Measurements from ENCODE around the gene ADTRP. TPM values are rescaled to one million over a fixed set of nuclear protein-coding genes. Genes with fewer than 3 reads are reported as not detected.

Gene ADTRP
- total RNA-seq, 4 donors from 2014 or later: 119 to 199 (median 181) TPM

DNA sequence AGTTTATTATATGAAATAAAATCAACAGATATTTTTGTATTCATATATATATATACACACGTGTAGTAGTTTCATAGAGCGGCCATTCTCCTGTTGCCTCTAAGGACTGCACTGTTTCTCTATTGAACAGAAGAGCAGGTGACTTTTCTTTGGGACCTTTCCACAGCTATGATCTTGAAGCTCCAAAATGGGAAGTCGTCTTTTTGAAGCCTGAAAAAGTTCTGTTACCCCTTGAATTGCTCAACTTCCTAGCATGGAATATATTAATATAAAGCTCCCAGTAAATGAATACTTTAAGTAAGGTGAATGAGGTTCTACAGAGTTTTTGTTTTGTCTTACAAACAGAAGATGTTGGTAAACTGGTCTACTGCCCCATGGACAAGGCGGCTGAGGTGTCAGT lies 42.2 kb upstream of the ADTRP start:
- no peaks in the 10 kb centered on the region for H3K36me3 ChIP-seq
- H3K4me3 ChIP-seq: no peak overlapping the region
- H3K27ac ChIP-seq: no peak overlapping the region
- in situ Hi-C loops (cut with MboI; ENCODE audit: low pct_ligation_motif_present in 1 of 4, low pct_unique_long_range_greater_than_20kb in 1 of 4, low sequenced_read_pairs in 3 of 4): no loop called here
- peaks cover 0 to under 1% (median 0%) of the 10 kb centered on the region in 4 donors for H3K4me1 ChIP-seq
- no peaks in the 10 kb centered on the region for H3K9me3 ChIP-seq
- TF ChIP-seq POLR2A (IDR thresholded peaks at IDR 0.05): no peak
- TF ChIP-seq CTCF (IDR thresholded peaks at IDR 0.05): no peak
- TF ChIP-seq POLR2AphosphoS5 (IDR thresholded peaks at IDR 0.05): no peak
- no peak for TF ChIP-seq EP300 (IDR thresholded peaks at IDR 0.05; ENCODE audit: low read depth)
- WGBS, 2 donors (ENCODE audit: low coverage in 1 of 2): 81 to 88% methylated on average over 4 of the region's 4 CpGs
- no peak for DNase-seq
- intact Hi-C loops (cut with DNase I; ENCODE audit: low total_unique reads): no loop called here
- no peaks in the 10 kb centered on the region for H3K27me3 ChIP-seq

- no peaks in the 10 kb centered on the region for H3K27me3 ChIP-seq
- in situ Hi-C loops (cut with MboI; ENCODE audit: low pct_ligation_motif_present in 1 of 4, low pct_unique_long_range_greater_than_20kb in 1 of 4, low sequenced_read_pairs in 3 of 4) (no loop called here), intact Hi-C loops (cut with DNase I; ENCODE audit: low total_unique reads) (no loop called here)
- H3K9me3 ChIP-seq: no peaks in the 10 kb centered on the region
- H3K4me3 ChIP-seq: no peak overlapping the region
- peaks cover 0 to 10% (median 2%) of the 10 kb centered on the region in 4 donors for H3K4me1 ChIP-seq
- TF ChIP-seq POLR2AphosphoS5 (IDR thresholded peaks at IDR 0.05) (no peak), EP300 (IDR thresholded peaks at IDR 0.05; ENCODE audit: low read depth) (no peak), POLR2A (IDR thresholded peaks at IDR 0.05) (no peak), CTCF (IDR thresholded peaks at IDR 0.05) (no peak)
- WGBS, 2 donors (ENCODE audit: low coverage in 1 of 2): 98% methylated on average over 3 of the region's 3 CpGs; no CpG with 5 or more reads in 1 of the 2 donors
- H3K27ac ChIP-seq: no peak overlapping the region
- H3K36me3 ChIP-seq: no peaks in the 10 kb centered on the region
- DNase-seq: no peak
Measured at GRCh38 chr6:11819486-11819885, 40.9 kb upstream of the ADTRP start.

DNA sequence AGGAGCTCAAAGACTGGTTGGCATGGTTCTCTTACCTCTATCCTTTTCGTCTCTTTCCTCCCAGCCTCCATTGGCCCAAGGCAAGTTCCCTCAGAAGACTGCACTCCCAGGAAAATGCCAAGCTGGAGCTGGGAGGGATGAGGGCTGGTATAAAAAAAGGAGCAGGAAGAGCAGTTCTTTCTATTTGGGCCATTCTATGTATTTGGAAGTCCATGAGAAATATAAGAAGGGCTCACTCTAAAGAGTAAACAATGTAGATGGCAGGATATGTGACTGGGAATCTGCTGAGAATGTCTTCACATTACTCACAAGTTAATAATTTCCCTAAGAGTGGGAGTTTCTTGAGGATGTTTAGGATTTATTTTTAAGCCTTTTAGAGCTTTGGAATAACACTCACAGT lies 36.6 kb upstream of the ADTRP start:
- H3K9me3 ChIP-seq: no peaks in the 10 kb centered on the region
- peaks cover 0 to 15% (median 7%) of the 10 kb centered on the region in 4 donors for H3K4me1 ChIP-seq
- intact Hi-C loops (cut with DNase I; ENCODE audit: low total_unique reads) (no loop called here), in situ Hi-C loops (cut with MboI; ENCODE audit: low pct_ligation_motif_present in 1 of 4, low pct_unique_long_range_greater_than_20kb in 1 of 4, low sequenced_read_pairs in 3 of 4) (no loop called here)
- no peak for DNase-seq
- no peaks in the 10 kb centered on the region for H3K36me3 ChIP-seq
- no peak overlapping the region for H3K27ac ChIP-seq
- H3K4me3 ChIP-seq: no peak overlapping the region
- H3K27me3 ChIP-seq: no peaks in the 10 kb centered on the region
- TF ChIP-seq CTCF (IDR thresholded peaks at IDR 0.05): no peak
- TF ChIP-seq POLR2A (IDR thresholded peaks at IDR 0.05): no peak
- no peak for TF ChIP-seq POLR2AphosphoS5 (IDR thresholded peaks at IDR 0.05)
- TF ChIP-seq EP300 (IDR thresholded peaks at IDR 0.05; ENCODE audit: low read depth): no peak
- 97 to 100% methylated on average over 1 of the region's 1 CpG for WGBS, 2 donors (ENCODE audit: low coverage in 1 of 2)

DNA sequence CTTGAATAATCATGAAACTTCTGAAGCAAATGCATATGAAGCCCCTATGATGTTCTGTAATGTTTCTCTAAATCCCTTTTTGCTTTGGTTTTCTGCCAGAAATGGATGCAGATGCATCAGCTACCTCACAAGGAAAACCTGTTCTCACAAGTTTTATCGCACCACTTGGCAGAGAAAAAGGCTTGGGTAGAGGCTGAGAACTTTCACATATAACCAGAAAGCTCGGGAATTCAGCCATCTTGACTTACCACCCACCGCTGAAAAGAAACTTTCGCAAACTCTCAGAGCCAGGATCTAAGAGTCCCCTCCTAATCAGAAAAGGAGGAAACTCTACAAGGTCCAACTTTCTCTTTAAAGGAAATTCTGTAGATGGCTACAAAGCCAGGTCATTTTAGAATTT lies 36.2 kb upstream of the ADTRP start:
- Histone ChIP-seq H3K27ac (no peak overlapping the region), H3K4me1 (peaks cover 0 to 19% (median 11%) of the 10 kb centered on the region in 4 donors), H3K27me3 (no peaks in the 10 kb centered on the region), H3K36me3 (no peaks in the 10 kb centered on the region), H3K4me3 (no peak overlapping the region), H3K9me3 (no peaks in the 10 kb centered on the region)
- WGBS, 2 donors (ENCODE audit: low coverage in 1 of 2): 94 to 100% methylated on average over 2 to 4 of the region's 4 CpGs
- no peak for DNase-seq
- in situ Hi-C loops (cut with MboI; ENCODE audit: low pct_ligation_motif_present in 1 of 4, low pct_unique_long_range_greater_than_20kb in 1 of 4, low sequenced_read_pairs in 3 of 4) (no loop called here), intact Hi-C loops (cut with DNase I; ENCODE audit: low total_unique reads) (no loop called here)
- TF ChIP-seq CTCF (IDR thresholded peaks at IDR 0.05): no peak
- TF ChIP-seq POLR2A (IDR thresholded peaks at IDR 0.05): no peak
- no peak for TF ChIP-seq EP300 (IDR thresholded peaks at IDR 0.05; ENCODE audit: low read depth)
- no peak for TF ChIP-seq POLR2AphosphoS5 (IDR thresholded peaks at IDR 0.05)
